AG08396 (cell line): ENCODE results near the gene SLN.

Experiments used
- DNase-seq: peaks from one replicate; pipeline ENCODE4 v3.0.0; 2012; ENCODE audit warnings: low spot score, mixed read lengths

The SLN gene

DNA sequence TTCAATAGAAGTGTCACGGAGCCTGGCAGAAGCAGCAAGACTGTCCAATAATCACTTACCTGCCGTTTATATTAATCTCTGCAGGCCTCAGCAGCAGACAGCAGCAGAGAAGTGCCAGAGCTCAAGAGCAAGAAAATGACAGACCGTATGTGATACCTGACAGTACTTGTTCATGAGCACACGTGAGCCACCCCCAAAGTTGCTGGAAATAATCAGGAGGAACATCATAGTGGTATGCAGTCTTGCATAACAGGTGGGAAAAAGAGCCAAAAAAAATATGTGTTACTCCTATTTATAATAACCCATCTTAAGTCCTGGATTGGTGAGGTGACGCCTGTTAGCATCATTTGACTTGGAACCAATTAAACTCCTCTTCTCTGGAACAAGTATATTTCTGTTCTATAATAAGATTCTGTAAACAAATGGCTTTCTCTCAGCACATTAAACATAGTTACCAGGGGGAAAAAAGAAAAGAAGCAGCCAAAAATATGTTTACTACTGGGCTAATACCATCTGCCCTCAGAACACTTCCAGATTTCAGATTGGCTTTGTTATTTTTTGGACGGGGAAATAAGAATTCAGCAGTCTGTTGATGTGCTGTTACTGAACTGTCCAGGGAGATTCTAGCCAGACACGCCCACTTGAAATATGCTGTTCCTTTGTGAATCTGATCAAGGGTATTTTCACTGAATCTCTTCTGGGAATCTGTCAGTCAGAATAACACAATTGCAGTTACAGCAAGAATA lies 7.9 kb upstream of the SLN start:
- DNase-seq, result no peak

DNA sequence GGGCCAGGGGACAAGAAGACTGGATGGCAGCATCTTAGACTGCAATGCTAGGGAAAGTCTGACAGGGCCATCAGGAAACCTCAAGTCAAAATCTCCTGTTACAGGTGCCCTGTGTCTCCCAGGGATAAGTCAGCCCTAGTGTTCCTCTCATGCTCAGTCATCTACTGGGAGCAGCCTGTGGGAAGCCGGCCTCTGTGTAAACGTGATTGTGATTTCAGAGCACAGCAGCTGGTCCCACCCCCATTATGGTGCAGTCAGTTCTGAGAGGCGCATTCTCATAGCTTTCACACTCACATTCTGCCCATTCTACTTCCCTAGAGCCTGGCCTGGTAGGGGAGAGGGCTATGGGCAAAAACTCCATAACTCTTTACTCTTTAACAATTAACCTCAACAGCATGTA lies 7.2 kb upstream of the SLN start:
- DNase-seq, result no peak

DNA sequence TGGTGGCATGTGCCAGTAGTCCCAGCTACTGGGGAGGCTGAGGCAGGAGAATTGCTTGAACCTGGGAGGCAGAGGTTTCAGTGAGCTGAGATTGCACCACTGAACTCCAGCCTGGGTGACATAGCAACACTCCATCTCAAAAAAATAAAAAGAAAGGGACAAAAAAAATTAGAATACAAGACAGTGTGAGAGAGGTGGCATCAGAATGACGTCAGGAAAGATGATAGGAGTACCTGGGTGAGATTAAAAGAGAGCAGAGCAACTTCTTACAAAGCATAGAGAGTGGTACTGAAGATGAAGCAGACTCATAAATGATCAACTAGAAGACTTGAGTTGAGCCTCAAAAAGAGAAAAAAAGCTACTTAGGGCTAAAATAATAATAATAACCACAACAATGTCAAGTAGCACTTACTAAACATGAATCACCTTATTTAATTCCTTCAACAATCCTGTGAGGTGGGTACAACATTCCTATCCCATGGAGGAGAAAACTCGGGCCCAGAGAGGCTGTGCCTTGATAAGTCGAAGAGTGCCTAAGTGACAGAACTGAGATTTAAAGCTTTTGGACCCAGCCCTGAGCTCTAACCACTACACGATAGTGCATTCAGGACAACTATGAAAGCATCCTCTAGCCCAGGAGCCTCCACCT lies 5.2 kb upstream of the SLN start:
- no peak for DNase-seq

DNA sequence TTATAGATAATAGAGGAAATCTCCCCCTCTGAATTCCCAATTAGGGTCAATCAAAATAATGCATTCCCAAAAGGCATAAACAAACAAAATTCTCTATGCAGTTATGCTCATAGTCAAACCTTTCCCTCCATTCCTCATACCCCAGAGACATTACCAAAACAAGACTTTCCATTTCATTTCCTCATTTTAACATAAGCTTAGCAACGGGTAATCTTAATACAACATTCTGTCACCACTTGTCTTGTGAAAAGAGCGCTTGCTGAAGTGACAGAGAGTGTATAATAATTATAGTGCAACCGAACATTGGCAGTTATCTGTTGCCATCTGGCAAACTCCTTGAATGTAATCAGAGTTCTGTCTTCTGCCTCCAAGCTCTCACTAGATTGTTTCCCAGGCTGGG lies 1.2 kb upstream of the SLN start:
- no peak for DNase-seq

DNA sequence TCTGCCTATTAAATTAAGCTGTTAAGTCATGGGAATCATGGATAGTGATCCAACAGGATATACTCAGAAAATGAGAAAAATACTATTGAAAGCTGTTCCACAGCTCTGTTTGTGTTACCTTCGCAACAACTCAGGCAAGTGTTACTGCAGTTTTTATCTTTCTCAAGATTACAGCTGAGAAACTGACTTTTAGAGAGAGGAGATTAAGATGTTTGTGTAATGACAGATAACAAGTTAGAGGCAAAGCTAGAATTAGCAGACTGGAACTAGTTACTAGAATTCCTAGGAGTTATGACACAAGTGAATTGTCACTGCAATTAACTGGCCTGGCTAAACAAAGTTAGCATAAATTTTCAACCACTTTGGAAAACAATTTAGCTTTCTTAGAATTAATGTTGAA lies 1.6 kb downstream of the SLN start:
- DNase-seq, result no peak

DNA sequence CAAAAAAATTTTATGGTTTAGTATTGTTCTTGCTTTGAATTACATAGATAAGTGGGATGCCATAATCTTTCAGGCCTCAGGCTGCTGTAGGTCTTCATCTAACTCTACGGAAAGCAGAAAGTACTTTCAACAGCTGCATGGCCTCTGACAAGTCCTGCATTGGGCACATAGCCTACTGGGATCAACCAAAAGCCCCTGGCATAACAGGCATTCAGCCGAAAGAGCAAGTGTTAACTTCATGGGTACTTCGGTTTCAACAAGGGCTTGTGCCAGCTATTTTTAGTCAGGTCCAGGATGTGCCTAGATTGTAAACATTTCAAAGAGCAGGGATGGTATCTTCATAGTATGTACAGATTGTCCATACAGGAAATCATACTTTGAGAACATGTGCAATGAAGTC lies 3.1 kb downstream of the SLN start:
- DNase-seq, result no peak

DNA sequence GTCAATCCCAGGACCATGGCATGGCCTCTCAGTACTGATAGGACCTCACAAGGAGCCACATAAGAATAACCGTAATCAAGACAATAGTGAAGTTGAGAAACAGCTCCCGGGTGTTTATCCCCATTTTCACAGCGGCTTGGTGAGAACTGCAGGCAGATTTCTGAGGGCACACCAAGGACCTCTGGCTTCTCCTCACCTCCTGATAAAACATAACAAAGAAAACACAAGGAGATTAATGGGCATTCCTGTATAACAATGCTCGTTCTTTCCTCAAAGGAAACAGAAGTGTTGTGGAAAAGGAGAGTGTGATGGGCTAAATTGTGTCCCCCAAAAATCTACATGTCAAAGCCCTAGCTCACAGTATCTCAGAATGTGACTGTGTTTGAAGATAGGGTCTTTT lies 4.0 kb downstream of the SLN start:
- no peak for DNase-seq

DNA sequence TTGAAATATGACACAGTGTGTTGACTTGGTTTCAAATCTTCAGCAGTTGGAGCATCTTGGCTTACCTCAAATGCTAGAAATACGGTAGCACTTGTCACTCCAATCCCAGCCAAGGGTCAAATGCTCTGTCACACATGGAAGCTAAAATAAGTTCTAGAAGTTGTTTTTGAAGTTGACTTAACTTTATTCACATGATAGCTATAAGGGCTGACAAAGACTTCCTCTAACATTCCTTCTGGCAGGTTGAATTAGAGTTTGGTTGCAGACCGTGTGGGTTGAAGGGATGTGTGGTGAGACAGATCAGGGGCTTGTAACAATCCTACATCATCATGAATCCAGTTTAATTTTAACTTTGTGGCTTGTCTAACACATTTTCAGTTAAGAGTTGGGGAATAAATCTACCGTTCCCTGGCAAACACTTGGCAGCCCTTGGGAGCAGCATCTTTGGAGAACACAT lies 4.6 kb downstream of the SLN start:
- no peak for DNase-seq

DNA sequence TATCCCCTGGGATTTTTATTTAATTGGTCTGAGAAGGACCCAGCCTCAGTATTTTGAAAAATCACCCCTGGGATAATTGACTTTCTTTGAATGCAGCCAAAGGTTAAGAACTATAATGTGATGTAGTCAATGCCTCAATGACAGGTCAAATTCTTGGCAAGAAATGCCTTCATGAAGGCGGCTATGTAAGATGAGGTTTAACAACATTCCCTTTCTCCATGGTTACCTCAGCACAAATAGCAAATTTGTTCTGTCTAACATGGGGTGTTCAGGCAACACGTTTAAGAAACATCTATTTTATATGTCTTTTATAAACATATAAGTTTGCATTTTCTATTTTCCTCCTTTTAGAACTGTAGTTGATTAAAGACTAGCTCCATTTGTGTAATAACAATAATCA lies 5.3 kb downstream of the SLN start:
- DNase-seq, result no peak

DNA sequence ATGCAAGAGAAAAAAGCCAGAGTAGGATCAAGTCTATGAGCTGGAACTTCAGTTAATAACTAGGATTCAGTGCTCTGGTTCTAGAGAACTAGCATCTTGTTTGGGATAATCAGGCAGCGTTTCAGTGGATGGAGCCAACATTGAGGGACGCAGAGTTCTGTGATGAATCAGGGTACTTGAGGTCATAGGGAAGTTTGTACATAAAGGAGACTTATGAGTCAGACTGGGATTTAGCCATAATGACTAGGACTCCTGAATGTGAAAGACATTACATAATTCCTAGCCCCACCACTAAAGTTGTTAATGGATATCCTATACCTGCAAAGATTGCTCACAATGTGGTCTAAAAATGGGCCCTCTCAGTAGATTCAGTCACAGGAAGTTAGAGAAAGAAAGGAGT lies 6.8 kb downstream of the SLN start:
- DNase-seq, result peak; percentile 64

DNA sequence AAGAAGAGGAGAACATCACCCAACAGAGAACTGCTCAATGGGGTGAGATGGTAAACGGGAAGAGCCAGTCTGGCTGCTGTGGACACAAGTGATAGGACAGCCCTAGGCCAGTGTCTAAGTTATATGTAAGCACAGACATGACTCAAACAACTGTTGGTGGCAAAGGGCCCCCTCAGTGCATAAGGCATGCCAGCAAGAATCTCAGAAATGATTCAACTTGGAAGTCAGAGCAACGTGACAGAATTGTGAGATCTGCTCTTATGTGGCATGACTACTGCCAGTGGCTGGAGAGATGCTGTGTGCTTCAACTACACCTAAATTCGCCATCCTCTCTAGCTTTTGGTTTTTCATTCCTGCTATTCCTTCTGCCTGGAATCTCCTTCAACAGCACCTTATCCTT lies 7.4 kb downstream of the SLN start:
- peak; percentile 19 for DNase-seq

DNA sequence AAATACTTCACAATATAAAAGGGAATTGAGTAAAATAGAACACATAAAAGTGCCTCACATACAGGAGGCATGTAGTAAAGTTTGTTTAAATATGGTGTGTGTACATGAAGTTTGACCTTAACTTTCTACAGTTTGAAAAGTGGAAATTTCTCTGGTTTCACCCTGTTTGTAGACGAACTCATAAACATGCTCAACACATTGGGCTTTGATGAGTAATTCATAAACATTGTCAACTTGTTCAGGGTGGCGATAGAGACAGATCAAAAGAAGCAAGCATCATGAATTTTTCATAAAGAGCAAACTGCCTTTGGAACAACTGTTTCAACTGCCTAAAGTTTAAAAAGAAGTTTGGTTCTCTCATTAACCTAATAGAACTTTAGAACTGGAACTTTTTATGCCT lies 9.1 kb downstream of the SLN start:
- no peak for DNase-seq

DNA sequence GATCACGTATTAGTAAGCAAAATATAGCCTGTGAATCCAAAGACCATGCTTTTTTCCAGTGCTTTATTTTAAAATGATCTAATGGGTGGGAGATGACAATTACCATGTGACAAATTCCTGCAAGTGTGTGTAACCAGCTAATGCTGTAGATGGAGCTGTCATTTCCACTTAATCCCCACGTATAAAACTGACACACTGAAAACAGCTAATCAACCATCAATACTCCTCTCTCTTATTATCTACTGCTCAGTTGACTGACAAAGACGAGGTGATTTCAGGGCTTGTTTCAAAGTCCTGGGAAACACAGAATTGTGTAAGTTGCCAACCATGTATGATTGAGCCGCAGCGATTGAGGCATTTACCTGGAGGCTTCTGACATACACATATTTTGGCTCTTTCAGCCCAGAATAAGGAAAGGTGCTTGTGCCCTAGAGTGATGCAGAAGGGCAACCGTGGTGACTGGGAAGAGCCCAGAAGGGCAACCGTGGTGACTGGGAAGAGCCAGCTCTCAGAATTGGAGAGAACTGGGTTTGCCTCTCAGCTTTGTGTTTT lies 9.7 kb downstream of the SLN start:
- DNase-seq, result no peak

DNA sequence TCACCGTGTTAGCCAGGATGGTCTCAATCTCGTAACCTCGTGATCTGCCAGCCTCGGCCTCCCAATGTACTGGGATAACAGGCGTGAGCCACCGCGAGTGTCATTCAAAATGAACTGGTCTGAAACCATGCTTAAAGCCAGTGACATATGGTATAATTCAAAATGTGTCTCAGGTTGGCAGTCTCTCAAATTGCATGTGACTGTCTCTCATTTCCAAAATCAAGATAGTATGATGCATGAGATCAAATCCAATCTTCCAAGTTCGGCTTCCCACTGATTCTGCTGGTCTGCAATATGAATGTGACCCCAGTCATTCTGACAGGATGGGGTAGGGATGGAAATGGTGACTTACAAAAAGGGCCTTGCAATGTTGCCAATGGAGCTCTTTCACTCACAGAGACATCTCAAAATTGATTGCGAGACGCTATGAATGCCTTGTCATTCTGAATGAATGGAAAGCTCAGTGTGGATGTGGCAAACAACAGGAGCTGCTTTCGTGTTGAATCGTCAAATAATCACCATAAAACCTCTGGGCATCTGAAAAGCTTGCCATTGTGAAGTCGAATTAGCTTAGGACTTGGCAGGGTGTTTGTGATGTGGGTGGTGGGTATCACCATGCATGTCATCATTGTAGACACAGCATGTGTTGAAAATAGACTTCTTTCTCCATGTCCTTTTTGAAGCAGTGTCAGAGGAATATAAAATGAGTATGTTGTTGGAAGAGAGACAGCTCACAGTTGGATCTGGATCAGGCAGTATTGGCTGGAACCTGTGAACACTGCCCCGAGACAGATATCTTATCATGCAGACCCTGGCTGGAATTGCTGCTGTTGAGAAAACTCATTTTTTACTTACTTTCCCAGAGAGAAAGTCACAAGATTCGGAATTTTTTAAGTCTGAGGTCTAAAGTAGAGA lies 12.2 kb downstream of the SLN start:
- DNase-seq, result no peak

DNA sequence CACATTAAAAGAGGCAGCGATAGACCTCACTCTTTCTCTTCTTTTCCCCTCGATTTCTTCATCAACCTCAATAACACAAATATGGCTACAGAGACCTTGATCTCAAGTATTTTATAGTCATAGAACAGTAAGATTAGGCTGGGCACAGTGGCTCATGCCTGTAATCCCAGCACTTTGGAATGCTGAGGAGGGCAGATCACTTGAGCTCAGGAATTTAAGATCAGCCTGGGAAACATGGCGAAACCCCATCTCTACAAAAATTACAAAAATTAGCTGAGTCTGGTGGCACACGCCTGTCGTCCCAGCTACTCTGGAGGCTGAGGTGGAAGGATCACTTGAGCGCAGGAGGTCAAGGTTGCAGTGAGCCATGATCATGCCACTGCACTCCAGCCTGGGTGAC lies 14.6 kb downstream of the SLN start:
- DNase-seq, result no peak

DNA sequence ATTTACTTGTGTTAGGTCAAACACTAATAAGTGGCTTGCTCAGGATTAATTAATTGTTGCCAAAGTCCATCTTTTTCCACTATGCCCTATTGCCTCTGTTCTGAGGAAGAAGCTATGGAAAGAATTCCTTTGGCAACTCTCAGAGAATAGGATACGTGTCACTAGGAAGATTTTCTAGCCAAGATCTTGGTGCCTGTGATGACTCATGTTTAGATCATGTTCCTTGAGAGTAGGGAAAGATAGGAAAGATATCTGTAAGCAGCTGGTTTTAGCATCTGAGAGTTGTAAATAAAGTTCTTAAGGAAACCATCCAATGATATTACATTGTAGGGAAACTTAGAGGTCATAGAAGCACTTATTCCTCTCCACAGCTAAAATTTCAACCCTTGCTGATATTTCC lies 15.7 kb downstream of the SLN start:
- peak; percentile 56 for DNase-seq

DNA sequence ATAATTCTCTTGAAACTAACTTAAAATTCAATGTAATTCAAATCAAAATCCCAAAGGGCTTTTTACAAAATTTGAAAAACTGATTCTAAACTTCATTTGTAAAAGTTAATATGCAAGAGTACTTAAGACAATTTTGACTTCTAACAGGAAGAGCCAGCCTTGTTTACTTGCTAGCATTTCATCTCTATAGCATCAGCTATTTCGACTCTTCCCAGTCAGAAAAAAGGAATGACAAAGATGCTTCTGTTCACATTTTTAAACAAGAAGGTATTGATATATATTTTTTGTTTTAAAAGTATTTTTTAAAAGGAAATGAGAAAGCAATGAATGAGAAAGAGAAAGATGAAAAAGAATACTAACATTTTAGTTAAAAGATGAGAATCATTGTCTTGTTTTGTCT lies 16.4 kb downstream of the SLN start:
- no peak for DNase-seq

DNA sequence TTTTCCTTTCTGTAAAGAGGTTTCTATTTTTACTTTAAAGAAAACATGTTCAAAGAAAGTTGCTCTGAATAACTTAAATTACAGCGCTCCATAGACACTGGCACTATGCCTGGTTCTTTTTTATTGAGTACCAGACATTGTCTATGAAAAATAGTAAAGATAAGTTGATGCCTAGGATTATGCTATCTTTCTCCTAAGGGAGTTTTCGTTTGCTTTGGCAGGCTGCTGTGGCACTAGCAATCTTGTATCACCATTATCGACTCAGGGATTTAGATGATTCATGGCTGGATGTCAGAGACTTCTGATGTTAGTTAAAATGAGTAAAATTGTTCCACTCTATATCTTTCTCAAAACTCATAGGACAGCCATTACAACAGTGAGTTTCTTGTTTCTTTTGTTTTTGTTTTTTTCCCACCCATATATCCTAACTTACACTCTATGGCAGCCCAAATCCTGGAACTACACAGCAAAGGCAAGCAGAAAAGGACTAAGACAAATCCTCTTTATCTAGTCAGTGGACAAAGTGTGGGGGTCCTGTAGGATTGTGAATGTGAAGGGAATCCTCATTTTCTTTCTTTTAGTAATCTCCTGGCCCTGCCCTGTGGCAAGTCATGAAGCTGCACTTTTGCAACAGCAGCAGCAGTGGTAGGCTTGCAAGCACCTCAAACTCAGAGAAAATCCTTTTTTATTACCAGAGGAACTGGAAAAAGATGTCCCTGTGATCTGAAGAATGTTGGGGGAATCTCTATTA lies 20.7 kb downstream of the SLN start:
- DNase-seq, result no peak

DNA sequence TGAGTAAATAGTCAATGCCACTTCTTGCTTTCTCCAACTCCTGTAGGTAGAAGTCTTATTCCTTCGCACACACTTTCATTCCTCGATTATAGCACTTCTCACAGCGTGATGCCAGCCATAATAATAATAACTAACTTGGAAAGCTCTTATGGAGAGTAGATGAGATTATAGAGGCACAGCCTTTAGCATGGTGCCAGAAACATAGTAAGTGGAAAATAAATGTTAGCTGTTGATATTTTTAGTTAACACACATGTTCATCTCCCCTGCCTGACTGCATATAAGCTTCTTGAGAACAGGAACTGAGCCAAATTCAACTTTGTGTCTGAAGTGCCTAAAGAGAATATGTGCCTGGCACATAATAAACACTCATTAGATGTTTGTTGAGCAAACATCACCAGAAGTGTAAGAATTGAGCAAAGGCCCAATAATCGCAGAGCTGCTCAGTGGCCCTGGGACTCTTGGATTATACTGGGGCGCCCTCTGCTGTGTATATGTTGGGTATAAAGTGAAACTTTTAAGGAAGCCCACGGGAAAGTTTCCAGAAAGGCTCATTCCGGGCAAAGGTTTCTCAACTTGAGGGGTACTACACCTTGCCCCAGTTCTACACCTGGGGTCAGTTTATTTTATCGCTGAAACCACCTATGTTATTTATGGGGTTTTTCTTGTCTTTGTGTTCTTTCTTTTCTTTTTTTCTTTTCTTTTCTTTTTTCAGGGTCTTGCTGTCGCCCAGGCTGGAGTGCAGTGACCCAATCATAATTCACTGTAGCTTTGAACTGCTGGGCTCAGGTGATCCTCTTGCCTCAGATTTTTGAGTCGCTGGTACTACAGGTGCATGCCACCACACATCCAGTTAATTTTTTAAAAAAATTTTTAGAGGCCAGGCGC lies 22.3 kb downstream of the SLN start:
- peak; percentile 58 for DNase-seq

DNA sequence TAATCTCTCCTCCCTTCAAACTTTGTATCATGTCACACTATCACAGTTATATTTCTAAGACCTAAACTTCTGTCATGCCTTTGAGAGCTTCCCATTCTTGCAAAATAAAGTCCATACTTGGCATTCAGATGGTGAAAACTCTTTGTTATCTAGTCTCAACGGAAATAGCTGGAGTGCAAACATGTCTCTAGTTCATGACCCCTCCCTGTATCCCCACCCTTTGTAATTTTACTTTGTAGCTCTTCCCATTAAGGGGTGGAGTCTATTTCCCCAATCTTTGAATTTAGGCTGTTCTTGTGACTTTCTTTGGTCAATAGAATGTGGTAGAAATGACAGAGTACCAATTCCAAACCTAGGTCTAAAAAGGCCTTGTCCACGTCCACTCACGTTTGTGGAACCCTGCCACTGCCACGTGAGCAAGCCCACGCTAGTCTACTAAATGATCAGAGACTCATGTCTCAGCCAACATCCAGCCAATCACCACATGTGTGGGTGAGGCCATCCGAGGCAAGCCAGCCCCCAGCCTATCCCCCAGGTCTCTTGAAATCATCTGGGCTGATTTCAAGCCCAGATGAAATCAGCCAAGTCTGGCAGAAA lies 23.4 kb downstream of the SLN start:
- no peak for DNase-seq
